Osteoblast (primary cell): ENCODE measurements around the gene KANTR. TPM values are rescaled to one million over a fixed set of nuclear protein-coding genes. Genes with fewer than 3 reads are reported as not detected.

Experiments
- DNase-seq: peaks from one replicate; pipeline ENCODE4 v3.0.0; 2011; ENCODE audit warnings: low spot score, mixed read lengths; ENCODE audit not compliant: insufficient read length; ENCODE audit errors: missing footprints
- H2AFZ ChIP-seq: 2 replicates; pipeline ENCODE4 v1.6.0; 2011; ENCODE audit warnings: mild to moderate bottlenecking, low read length
- H3K27ac ChIP-seq: 2 replicates; pipeline ENCODE4 v1.5.1; 2011; ENCODE audit warnings: mild to moderate bottlenecking, low read depth, low read length, moderate library complexity
- H3K27me3 ChIP-seq: 2 replicates; pipeline ENCODE4 v1.6.0; 2012; ENCODE audit warnings: mild to moderate bottlenecking, control low read depth, inconsistent platforms, low read length, moderate library complexity; ENCODE audit not compliant: insufficient read depth
- H3K36me3 ChIP-seq: 2 replicates; pipeline ENCODE4 v1.5.1; 2011; ENCODE audit warnings: mild to moderate bottlenecking, low read length, control low read depth, moderate library complexity; ENCODE audit not compliant: insufficient read depth
- H3K4me1 ChIP-seq: 2 replicates; pipeline ENCODE4 v1.5.1; 2011; ENCODE audit warnings: mild to moderate bottlenecking, low read length, control low read depth, moderate library complexity; ENCODE audit not compliant: insufficient read depth
- H3K4me2 ChIP-seq: 2 replicates; pipeline ENCODE4 v1.6.0; 2011; ENCODE audit warnings: mild to moderate bottlenecking, low read length; ENCODE audit not compliant: insufficient read depth
- H3K4me3 ChIP-seq: fragments of 200-600 bp; sonication (generic); 3 replicates; pipeline ENCODE4 v1.5.1; 2012; ENCODE audit warnings: mild to moderate bottlenecking, low read length, inconsistent platforms; ENCODE audit not compliant: insufficient read depth
- H3K79me2 ChIP-seq: 2 replicates; pipeline ENCODE4 v1.6.0; 2012; ENCODE audit warnings: mild to moderate bottlenecking, low read length, control low read depth, inconsistent platforms; ENCODE audit not compliant: insufficient read depth
- H3K9me3 ChIP-seq: 2 replicates; pipeline ENCODE4 v1.5.1; 2011; ENCODE audit warnings: low read depth, low read length, control low read depth
- H4K20me1 ChIP-seq: 2 replicates; pipeline ENCODE4 v1.6.0; 2012; ENCODE audit warnings: mild to moderate bottlenecking, low read length, control low read depth; ENCODE audit not compliant: insufficient read depth
- total RNA-seq: library from RNA; depleted of rRNA; stranded (reverse); fragments of >200 nt; gene quantifications from 2 replicates; pipeline ENCODE4 v1.2.3, GENCODE V29; 2012
- TF ChIP-seq, protein P1 (sequence below): IDR thresholded peaks from 2 replicates; pipeline ENCODE4 v1.5.1; 2011; ENCODE audit warnings: mild to moderate bottlenecking, low read depth, low read length, moderate library complexity; ENCODE audit errors: extremely low read depth

KANTR gene
- total RNA-seq, 1 donor: 12.3 TPM

DNA sequence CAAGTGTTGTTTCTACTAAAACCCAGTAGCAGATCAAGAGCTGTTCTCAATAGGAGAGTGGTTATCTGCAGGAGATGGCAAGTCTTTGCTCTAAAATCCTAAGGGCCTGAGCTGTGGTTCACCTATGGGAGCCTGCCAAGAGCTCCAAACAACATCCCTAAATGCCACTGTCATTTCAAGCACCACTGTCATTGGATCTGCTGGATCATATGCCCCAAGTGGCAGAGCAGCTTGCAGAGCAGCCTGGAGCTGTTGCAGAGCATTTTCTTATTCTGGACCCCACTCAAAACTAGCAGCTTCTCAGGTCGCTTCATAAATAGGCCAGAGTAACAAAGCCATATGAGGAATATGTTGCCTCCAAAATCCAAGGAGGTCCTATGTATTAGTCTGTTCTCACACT, 59.6 kb downstream of the KANTR start:
- Histone ChIP-seq H2AFZ (no peak overlapping the region), H3K27me3 (peaks cover 7% of the 10 kb centered on the region), H3K9me3 (no peaks in the 10 kb centered on the region), H3K4me1 (no peaks in the 10 kb centered on the region), H3K36me3 (no peaks in the 10 kb centered on the region), H3K79me2 (no peaks in the 10 kb centered on the region), H3K4me2 (no peak overlapping the region), H3K27ac (no peak overlapping the region), H3K4me3 (no peak overlapping the region), H4K20me1 (no peaks in the 10 kb centered on the region)
- no peak for DNase-seq
- TF ChIP-seq, protein P1, sequence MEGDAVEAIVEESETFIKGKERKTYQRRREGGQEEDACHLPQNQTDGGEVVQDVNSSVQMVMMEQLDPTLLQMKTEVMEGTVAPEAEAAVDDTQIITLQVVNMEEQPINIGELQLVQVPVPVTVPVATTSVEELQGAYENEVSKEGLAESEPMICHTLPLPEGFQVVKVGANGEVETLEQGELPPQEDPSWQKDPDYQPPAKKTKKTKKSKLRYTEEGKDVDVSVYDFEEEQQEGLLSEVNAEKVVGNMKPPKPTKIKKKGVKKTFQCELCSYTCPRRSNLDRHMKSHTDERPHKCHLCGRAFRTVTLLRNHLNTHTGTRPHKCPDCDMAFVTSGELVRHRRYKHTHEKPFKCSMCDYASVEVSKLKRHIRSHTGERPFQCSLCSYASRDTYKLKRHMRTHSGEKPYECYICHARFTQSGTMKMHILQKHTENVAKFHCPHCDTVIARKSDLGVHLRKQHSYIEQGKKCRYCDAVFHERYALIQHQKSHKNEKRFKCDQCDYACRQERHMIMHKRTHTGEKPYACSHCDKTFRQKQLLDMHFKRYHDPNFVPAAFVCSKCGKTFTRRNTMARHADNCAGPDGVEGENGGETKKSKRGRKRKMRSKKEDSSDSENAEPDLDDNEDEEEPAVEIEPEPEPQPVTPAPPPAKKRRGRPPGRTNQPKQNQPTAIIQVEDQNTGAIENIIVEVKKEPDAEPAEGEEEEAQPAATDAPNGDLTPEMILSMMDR: no peak

DNA sequence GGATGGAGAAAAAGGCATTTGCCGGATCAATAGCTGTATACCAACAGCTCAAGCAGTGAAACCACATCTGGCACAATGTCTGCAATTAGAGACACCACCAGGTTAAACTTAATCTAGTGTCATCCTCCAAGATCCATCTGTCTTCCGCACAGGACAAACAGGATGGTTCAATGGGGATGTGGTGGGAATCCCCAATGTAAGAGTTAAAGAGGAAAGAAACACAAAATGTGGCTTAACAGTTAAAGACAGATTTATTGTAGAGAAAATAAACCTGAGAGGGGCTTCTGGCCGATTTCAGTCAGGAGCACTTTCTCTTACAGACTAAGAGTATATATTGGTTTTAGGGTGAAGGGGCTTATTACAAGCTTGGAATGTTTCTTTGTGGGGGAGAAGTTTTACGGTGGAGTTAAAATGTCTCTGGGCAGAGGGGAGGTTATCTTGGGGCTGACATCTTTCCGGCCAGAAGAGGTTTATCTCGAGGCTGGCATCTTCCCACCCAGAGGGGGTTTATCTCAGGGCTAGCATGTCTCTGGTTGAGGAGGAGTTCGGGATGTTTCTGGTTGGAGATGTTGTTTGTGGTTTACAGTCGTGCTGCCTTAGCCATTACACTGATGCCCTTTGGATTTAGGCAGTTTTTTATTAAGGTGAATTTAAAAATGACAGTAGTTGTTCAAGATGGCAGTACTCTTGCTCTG, 61.7 kb downstream of the KANTR start:
- Histone ChIP-seq H2AFZ (no peak overlapping the region), H3K27me3 (peaks cover 7% of the 10 kb centered on the region), H3K9me3 (no peaks in the 10 kb centered on the region), H3K79me2 (no peaks in the 10 kb centered on the region), H3K36me3 (no peaks in the 10 kb centered on the region), H4K20me1 (no peaks in the 10 kb centered on the region), H3K4me2 (no peak overlapping the region), H3K4me1 (no peaks in the 10 kb centered on the region), H3K4me3 (no peak overlapping the region), H3K27ac (no peak overlapping the region)
- no peak for DNase-seq
- TF ChIP-seq, protein P1: no peak

DNA sequence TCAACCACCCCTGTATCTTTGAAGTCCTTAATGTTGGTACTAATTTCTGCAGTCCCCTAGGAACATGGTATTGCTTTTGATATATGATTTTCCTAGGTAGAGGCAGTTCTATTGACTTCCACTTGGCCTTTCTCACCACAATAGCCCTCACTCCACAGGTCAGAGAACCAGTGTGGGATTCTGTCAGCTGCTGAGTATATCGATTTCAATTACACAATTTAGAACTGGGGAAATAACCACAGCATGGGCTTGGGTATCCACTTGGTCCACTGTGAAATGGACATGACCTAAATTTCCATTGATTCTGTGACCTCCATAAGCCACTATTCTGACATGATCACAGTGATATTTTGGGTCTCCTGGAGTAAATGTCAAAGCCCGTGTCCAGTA, 62.3 kb downstream of the KANTR start:
- Histone ChIP-seq H3K4me2 (no peak overlapping the region), H3K27me3 (peaks cover 7% of the 10 kb centered on the region), H3K36me3 (no peaks in the 10 kb centered on the region), H3K27ac (no peak overlapping the region), H2AFZ (no peak overlapping the region), H3K4me1 (no peaks in the 10 kb centered on the region), H3K79me2 (no peaks in the 10 kb centered on the region), H3K9me3 (no peaks in the 10 kb centered on the region), H4K20me1 (no peaks in the 10 kb centered on the region), H3K4me3 (no peak overlapping the region)
- no peak for DNase-seq
- TF ChIP-seq, protein P1: no peak

DNA sequence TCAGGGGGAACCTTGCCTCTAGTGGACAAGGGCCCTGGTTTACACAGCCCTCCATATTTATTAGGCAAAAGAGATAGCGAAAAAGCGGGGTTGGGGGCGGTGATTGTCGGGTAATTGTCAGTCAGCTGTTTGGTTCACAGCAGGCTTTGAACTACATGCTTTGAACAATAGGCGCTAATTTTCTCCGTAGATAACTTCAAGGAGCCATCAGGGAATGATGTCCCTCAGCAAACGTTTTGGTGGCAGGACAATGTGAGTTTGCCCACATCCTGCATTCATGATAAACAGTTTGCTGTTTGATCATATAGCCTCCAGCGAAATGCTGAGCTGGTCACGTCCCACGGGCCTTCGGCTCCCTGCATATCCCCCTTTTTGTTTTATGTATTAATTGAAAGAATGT, 65.2 kb downstream of the KANTR start:
- H3K79me2 ChIP-seq: no peaks in the 10 kb centered on the region
- no peaks in the 10 kb centered on the region for H3K9me3 ChIP-seq
- H3K4me3 ChIP-seq: no peak overlapping the region
- no peak overlapping the region for H2AFZ ChIP-seq
- H3K36me3 ChIP-seq: no peaks in the 10 kb centered on the region
- H3K4me2 ChIP-seq: no peak overlapping the region
- no peaks in the 10 kb centered on the region for H3K4me1 ChIP-seq
- no peaks in the 10 kb centered on the region for H4K20me1 ChIP-seq
- TF ChIP-seq, protein P1: no peak
- DNase-seq: no peak
- no peak overlapping the region for H3K27ac ChIP-seq
- H3K27me3 ChIP-seq: peaks cover 8% of the 10 kb centered on the region
